Measurements from ENCODE around the gene DUXB.

The DUXB gene

DNA sequence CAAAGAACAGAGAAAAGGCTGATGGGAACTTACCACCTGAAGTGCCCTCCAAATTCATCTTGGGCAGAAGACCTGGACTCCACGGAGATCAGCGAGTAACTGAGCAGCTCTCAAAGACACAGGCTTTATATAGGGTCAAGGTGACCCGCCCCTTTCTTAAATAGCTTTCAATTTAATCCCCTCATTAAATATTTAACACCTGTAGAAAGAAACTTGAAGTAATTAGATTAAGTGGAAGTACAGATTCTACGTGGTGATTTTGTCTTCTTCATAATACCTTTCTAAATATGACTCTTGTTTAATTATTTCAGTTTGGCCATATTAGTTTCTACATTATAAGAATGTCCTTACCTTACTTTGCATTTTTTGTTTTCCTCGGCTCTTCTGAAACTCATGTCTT, at the start of gene DUXB:
TSS of gene DUXB (minus strand) at position 101 of the 400 bp plus-strand sequence. CDS start at position 58, 43 bp downstream.
- DNase-seq (ENCODE audit: low read depth in 2 of 2): no peak

GRCh38 chr16:75750528-75750927, 49.3 kb upstream of the DUXB start:
- DNase-seq (ENCODE audit: low read depth in 2 of 2): no peak

DNA sequence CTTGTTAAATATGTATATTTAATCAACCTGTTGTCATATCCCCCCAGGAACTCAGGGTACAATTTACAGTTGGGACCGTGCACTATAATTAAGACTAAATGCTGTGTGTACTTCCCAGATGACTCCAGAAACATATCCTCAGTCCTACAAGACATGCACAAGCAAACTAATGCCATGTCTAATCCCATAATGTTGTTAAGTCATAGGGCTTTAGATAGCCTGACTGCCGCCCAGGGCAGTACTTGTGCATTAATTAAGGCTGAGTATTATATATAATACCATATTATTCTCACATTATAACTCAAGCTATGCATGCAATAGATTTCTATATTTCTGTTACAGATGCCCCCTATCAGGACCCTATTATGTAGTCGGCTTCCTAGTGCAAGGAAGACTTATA, 45.1 kb upstream of the DUXB start:
- no peak for DNase-seq (ENCODE audit: low read depth in 2 of 2)

DNA sequence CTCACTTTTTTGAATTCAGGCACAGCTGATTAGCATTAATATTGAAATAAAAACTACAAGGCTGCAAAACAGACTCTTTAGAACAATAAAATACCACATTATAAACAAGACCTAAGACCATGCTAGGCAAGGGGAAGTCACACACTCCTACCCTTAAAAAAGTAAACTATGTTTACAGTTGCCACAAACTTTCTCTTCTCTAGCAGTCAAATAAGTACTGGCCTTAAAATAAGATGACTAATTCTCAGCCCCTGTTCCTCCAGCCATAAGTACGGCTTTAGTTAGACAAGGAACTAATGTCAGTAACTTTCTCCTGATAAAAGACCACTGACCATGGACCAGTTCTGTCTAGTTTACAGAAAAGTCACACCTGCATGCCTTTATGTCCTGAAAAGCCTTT, 44.6 kb upstream of the DUXB start:
- DNase-seq (ENCODE audit: low read depth in 2 of 2): no peak

GRCh38 chr16:75745242-75745641, 44.0 kb upstream of the DUXB start:
- DNase-seq (ENCODE audit: low read depth in 2 of 2): no peak

DNA sequence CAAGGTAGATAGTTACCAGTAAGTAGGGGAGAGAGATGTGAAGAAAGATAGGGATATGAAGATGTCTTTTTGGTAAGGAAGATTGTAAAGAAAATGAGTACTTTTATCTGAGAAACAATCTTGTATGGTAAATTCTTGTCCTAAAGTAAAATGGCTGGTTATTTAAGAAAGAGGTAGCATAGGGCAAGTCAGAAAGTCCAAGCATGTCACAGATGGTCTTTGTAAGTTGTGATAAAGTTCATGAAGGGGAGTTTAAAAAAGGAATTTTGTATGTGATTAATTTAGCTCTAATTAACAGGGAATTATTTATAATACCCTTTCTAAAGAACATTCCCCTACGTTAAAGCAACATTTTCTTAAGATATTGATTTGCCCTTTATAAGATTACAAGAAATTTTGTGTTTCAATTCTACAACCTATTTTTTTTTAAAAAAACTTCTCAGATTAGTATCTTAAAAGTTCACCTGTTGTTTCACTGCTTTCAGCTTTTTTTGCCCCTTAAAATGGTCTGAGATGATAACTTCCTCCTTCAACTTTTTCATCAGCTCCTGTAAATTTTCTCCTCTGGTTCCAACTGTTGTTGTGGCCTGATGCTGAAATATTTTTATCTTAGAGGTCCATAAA, 41.3 kb upstream of the DUXB start:
- DNase-seq (ENCODE audit: low read depth in 2 of 2): no peak

DNA sequence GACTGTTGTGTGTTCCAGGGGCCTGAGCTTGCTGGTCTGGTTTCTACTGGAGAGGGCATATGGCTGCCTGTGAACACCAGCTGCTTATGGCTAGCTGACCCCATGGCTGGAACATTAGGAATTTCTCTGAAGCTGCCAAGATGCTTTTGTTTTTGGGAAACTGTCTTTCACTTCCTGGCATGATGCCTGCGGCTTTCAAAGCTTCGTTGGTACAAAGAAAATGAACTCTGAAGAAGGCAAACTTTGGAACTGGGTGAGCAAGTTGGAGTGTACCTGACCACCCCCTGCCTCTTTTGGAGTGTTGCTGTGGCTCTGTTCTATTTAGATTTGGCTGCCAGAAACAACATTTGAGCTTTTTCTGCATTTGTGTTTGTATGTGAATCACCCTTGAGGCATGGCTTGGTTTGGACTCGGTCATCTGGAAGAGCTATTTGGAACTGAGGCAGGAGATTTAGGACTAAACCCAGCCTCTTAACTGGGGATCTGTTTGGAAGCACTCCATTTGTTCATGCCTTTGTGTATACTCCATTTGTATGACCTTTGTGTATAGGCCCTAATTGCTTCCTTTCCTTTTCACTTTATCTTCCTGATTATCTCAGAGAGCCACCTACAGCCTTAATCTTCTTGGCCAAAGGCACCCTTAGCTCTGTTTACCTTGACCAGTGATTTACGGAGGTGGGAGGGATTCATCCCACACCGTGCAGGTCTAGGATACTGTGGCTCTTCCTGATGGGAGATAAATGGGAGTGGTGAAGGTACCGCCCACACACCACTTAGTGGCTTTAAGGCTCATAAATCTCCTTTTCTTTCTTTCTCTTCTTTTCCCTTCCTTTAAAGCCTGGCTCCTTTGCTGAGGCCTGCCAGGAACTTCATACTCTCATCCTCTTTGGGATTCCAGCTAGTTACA, 32.3 kb upstream of the DUXB start:
- no peak for DNase-seq (ENCODE audit: low read depth in 2 of 2)

- DNase-seq (ENCODE audit: low read depth in 2 of 2): no peak
Observed at GRCh38 chr16:75732871-75733270, 31.6 kb upstream of the DUXB start.

GRCh38 chr16:75727221-75727620, 26.0 kb upstream of the DUXB start:
- DNase-seq (ENCODE audit: low read depth in 2 of 2): no peak

DNA sequence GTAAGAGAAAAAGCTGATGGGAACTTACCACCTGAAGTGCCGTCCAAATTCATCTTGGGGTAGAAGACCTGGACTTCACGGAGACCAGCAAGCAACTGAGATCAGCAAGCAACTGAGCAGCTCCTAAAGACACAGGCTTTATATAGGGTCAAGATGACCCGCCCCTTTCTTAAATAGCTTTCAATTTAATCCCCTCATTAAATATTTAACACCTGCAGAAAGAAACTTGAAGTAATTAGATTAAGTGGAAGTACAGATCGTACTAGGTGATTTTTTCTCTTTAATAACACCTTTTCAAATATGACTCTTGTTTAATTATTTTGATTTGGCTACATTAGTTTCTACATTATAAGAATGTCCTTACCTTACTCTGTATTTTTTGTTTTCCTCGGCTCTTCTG, 25.1 kb upstream of the DUXB start, which contains the start of gene CPHXL:
TSS of gene CPHXL (minus strand) at position 101 of the 400 bp plus-strand sequence. CDS start at position 53, 48 bp downstream.
- DNase-seq (ENCODE audit: low read depth in 2 of 2): no peak

DNA sequence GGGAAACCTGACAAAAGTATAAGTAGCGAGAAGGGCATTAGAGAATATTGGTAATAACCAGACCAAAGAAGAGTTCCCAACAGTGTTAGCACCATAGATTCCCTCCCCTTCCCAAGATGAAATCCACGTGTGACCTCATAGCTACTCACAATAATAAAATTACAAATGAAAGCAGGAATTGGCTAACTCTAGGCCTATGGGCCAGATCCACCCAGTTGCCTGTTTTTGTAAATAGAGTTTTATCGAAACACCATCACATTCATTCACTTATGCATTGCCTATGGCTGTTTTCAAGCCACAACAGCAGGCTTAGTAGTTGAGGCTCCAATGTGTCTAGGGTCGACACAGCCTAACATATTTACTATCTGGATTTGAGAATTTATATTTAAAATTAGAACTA, 17.2 kb upstream of the DUXB start:
- DNase-seq (ENCODE audit: low read depth in 2 of 2): no peak

DNA sequence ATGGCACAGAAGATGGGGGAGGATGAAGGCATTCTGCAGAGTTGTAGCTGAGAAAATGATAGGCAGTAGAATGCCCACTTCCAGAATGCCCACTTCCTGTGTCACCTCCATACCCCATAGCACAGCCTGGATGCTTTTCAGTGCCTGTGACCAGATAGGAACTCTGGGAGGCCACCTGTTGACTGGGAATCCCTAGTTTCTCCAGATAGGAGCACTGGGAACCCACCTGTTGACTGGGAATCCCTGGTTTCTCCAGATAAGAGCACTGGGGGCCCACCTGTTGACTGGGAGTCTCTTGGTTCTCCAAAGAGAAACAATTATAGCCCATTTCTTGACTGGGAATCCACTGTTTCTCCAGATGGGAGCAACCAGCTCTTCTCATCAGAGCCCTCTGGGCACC, 13.4 kb upstream of the DUXB start:
- DNase-seq (ENCODE audit: low read depth in 2 of 2): no peak

GRCh38 chr16:75710344-75710743, 9.1 kb upstream of the DUXB start:
- no peak for DNase-seq (ENCODE audit: low read depth in 2 of 2)

DNA sequence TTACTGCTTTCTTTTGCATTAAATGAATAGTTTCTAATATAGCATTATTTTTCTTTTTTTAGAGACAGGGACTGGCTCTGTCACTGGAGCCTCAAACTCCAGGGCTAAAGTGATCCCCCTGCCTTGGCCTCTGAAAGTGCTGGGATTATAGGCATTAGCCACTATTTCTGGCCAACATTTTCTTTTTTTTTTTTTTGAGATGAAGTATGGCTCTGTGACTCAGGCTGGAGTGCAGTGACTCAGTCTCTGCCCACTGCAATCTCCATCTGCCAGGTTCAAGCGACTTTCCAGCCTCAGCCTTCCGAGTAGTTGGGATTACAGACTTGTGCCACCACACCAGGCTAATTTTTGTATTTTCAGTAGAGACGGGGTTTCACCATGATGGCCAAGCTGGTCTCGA, 2.0 kb upstream of the DUXB start:
- no peak for DNase-seq (ENCODE audit: low read depth in 2 of 2)

DNA sequence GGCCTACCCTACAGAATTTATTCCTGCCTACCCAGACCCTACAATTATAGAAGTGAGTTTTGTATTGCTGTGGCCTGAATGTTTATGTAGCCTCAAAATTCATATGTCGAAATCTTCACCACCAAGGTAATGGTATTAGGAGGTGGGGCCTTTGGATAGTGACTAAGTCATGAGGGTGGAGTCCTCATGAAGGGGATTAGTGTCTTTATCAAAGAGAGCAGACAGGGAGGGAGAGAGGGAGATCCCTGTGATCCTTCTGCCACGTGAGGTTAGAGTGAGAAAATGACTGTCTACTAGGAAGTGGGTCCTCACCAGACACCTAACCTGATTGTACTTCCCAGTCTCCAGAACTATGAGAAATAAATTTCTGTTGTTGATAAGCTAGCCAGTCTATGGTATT, 981 bp upstream of the DUXB start:
- no peak for DNase-seq (ENCODE audit: low read depth in 2 of 2)

- DNase-seq (ENCODE audit: low read depth in 2 of 2): no peak
Observed at GRCh38 chr16:75697571-75697970, 3.7 kb downstream of the DUXB start.

GRCh38 chr16:75695708-75696107, 5.6 kb downstream of the DUXB start:
- DNase-seq (ENCODE audit: low read depth in 2 of 2): no peak

GRCh38 chr16:75687361-75687760, 13.9 kb downstream of the DUXB start:
- no peak for DNase-seq (ENCODE audit: low read depth in 2 of 2)

GRCh38 chr16:75682308-75682707, 19.0 kb downstream of the DUXB start:
- no peak for DNase-seq (ENCODE audit: low read depth in 2 of 2)

DNA sequence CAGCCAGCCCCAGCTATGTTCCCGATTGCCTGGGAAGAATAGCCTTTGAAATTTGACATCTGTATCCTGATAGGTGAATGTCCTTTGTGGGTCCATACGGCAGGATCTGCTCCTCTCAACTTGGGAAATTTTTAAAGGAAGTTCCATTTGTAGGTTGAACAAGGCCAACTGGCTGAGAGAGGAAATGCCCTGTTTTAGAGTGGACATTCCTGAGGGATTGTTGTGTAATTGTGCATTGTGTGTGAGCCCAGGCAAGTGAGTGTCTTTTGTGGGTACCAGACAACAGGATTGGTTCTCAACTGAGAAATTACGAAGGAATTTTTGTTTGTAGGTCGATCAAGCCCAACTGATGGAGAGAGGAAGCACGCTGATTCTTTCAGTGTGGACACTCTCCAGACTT, 21.9 kb downstream of the DUXB start:
- no peak for DNase-seq (ENCODE audit: low read depth in 2 of 2)

DNA sequence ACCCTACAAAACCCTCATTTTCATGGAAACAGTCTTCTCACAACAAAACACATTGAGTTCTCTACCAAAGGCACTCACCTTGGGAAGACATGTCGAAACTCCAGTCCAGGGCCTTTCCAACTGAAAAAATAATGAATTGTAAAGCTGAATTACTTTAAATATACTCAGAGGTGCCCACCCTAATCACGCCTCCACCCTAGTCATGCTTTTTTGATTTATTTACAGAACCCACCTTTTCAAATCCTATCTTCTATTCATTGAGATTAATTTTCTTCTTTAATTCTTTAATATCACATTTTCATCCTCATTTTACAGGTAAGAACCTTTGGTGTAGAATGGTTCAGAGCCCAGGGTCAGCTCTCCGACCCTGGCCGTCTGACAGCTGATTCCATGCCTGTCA, 24.4 kb downstream of the DUXB start, which contains the start of gene CPHXL2:
TSS of gene CPHXL2 (minus strand) at position 101 of the 400 bp plus-strand sequence. CDS start at position 91, 10 bp downstream.
- no peak for DNase-seq (ENCODE audit: low read depth in 2 of 2)

DNA sequence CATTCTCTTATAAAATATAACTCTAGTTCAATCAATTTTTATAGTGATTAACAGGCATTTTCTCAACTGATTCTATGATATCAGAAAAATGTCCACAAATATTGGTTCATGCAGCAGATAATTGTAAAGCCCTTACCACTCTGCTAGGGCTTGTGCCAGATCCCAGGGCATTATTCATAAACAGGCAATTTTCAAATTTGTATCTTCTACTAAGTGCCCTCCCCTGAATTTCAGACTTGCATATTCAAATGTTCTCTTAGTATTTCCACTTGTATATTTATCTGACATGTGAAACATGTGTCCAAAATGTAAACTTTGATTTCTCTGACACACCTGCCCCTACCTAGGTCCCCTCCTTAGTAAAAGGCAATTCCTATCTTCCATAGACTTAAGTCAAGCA, 33.8 kb downstream of the DUXB start:
- DNase-seq (ENCODE audit: low read depth in 2 of 2): no peak

DNA sequence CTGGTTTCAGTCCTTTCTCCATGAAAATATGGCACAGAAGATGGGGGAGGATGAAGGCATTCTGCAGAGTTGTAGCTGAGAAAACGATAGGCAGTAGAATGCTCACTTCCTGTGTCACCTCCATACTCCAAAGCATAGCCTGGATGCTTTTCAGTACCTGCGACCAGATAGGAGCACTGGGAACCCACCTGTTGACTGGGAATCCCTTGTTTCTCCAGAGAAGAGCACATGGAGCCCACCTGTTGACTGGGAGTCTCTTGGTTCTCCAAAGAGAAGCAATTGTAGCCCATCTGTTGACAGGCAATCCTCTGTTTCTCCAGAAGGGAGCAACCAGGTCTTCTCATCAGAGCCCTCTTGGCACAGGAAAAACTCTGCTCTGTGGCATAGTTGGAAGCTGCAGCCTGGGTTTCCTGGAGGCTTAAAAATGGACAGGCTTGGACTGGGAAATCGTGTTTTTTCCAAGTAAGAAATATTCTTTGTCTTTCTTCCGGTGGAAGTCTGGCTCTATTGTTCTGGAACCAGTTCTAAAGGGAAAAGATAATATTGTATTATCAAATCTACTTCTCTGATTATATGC, 40.4 kb downstream of the DUXB start:
- DNase-seq (ENCODE audit: low read depth in 2 of 2): no peak

Data from stimulated activated CD4-positive, alpha-beta T cell treated with anti-CD3 and anti-CD28 coated beads, Interleukin-12 subunit alpha, Interleukin-12 subunit beta, amount 100 ng/mL, for 24 hours (primary cell).